ENCODE results near the gene FBF1.

Gene FBF1

DNA sequence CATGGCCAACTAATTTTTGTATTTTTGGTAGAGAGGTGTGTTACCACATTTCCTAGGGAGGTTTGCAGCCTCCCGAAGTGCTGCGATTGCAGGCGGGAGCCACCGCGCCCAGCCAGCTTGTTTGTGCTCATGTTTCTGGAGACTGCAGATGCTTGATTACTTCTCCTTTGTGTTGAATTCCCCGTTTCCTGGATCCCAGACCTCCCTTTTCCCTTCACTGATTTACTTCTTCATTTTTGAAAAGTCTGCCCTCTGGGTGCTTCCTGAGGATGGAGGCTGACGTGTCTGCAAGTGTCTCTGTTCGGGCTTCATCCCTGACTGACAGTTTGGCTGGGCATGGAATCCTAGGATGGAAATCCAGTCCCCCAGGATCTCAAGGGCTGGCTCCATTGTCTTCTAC lies 55.4 kb downstream of the FBF1 start:
- no peak for TF ChIP-seq TAF1 (IDR thresholded peaks at IDR 0.05; ENCODE audit: borderline replicate concordance, insufficient read depth, low read length)
- TF ChIP-seq, protein P1, sequence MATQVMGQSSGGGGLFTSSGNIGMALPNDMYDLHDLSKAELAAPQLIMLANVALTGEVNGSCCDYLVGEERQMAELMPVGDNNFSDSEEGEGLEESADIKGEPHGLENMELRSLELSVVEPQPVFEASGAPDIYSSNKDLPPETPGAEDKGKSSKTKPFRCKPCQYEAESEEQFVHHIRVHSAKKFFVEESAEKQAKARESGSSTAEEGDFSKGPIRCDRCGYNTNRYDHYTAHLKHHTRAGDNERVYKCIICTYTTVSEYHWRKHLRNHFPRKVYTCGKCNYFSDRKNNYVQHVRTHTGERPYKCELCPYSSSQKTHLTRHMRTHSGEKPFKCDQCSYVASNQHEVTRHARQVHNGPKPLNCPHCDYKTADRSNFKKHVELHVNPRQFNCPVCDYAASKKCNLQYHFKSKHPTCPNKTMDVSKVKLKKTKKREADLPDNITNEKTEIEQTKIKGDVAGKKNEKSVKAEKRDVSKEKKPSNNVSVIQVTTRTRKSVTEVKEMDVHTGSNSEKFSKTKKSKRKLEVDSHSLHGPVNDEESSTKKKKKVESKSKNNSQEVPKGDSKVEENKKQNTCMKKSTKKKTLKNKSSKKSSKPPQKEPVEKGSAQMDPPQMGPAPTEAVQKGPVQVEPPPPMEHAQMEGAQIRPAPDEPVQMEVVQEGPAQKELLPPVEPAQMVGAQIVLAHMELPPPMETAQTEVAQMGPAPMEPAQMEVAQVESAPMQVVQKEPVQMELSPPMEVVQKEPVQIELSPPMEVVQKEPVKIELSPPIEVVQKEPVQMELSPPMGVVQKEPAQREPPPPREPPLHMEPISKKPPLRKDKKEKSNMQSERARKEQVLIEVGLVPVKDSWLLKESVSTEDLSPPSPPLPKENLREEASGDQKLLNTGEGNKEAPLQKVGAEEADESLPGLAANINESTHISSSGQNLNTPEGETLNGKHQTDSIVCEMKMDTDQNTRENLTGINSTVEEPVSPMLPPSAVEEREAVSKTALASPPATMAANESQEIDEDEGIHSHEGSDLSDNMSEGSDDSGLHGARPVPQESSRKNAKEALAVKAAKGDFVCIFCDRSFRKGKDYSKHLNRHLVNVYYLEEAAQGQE (IDR thresholded peaks at IDR 0.05; ENCODE audit: insufficient read depth in 1 of 2, low read depth in 2 of 2, low read length in 2 of 2): no peak
- TF ChIP-seq FOXP2 (optimal IDR thresholded peaks at IDR 0.05; ENCODE audit: borderline replicate concordance, extremely low read depth, extremely low read length, insufficient read depth): no peak
- TF ChIP-seq POLR2AphosphoS5 (IDR thresholded peaks at IDR 0.05; ENCODE audit: low read depth, low read length): no peak
- no peak for TF ChIP-seq SIN3A (IDR thresholded peaks at IDR 0.05; ENCODE audit: borderline replicate concordance, insufficient read depth, low read length)

DNA sequence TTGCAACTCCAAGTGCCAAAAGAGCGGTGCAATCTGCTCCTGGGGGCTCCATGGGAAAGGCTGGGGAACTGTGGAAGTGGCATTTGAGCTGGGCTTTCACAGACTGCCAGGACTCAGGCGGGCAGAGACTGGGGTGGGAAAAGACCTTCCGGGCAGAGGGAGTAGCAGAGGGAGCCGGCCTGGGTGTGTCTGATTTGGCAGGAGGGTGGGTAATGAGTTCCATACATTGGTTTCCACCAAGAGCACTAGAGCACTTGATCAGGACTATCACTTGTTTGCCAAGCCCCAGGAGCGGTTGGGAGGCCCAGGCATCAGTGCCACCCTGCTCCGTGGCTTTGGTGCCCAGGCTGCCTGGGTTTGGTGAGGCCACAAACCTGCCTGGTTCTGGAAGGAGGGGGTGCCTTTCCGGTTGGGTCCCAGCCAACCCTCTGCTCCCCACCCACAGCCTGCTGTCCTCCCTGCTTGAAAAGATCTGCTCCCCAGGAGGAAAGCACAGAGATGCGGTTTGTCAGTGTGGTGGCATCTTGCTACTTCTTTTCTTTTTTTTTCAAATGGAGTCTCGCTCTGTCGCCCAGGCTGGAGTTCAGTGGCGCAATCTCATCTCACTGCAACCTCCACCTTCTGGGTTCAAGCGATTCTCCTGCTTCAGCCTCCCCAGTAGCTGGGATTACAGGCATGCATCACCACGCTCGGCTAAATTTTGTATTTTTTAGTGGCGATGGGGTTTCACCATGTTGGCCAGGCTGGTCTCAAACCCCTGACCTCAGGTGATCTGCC lies 59.0 kb downstream of the FBF1 start:
- no peak for TF ChIP-seq SIN3A (IDR thresholded peaks at IDR 0.05; ENCODE audit: borderline replicate concordance, insufficient read depth, low read length)
- no peak for TF ChIP-seq TAF1 (IDR thresholded peaks at IDR 0.05; ENCODE audit: borderline replicate concordance, insufficient read depth, low read length)
- TF ChIP-seq FOXP2 (optimal IDR thresholded peaks at IDR 0.05; ENCODE audit: borderline replicate concordance, extremely low read depth, extremely low read length, insufficient read depth): no peak
- TF ChIP-seq, protein P1 (IDR thresholded peaks at IDR 0.05; ENCODE audit: insufficient read depth in 1 of 2, low read depth in 2 of 2, low read length in 2 of 2): no peak
- no peak for TF ChIP-seq POLR2AphosphoS5 (IDR thresholded peaks at IDR 0.05; ENCODE audit: low read depth, low read length)

DNA sequence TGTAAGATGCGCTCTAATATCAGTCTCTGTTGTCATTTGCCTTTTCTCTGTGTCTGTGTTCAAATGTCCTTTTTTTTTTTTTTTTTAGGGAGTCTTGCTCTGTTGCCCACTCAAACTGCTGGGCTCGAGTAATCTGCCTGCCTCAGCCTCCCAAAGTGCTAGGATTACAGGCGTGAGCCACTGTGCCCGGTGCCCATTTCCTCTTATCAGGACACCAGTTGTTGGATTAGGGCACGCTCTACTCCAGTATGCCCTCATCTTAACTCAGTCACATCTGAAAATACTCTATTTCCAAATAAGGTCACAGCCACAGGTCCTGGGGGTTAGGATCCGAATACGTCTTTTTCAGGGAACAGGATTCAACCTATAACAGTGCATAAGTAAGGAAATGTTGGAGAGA lies 60.6 kb downstream of the FBF1 start:
- TF ChIP-seq SIN3A (IDR thresholded peaks at IDR 0.05; ENCODE audit: borderline replicate concordance, insufficient read depth, low read length) (no peak), POLR2AphosphoS5 (IDR thresholded peaks at IDR 0.05; ENCODE audit: low read depth, low read length) (no peak), TAF1 (IDR thresholded peaks at IDR 0.05; ENCODE audit: borderline replicate concordance, insufficient read depth, low read length) (no peak), FOXP2 (optimal IDR thresholded peaks at IDR 0.05; ENCODE audit: borderline replicate concordance, extremely low read depth, extremely low read length, insufficient read depth) (no peak)
- TF ChIP-seq, protein P1 (IDR thresholded peaks at IDR 0.05; ENCODE audit: insufficient read depth in 1 of 2, low read depth in 2 of 2, low read length in 2 of 2): no peak

DNA sequence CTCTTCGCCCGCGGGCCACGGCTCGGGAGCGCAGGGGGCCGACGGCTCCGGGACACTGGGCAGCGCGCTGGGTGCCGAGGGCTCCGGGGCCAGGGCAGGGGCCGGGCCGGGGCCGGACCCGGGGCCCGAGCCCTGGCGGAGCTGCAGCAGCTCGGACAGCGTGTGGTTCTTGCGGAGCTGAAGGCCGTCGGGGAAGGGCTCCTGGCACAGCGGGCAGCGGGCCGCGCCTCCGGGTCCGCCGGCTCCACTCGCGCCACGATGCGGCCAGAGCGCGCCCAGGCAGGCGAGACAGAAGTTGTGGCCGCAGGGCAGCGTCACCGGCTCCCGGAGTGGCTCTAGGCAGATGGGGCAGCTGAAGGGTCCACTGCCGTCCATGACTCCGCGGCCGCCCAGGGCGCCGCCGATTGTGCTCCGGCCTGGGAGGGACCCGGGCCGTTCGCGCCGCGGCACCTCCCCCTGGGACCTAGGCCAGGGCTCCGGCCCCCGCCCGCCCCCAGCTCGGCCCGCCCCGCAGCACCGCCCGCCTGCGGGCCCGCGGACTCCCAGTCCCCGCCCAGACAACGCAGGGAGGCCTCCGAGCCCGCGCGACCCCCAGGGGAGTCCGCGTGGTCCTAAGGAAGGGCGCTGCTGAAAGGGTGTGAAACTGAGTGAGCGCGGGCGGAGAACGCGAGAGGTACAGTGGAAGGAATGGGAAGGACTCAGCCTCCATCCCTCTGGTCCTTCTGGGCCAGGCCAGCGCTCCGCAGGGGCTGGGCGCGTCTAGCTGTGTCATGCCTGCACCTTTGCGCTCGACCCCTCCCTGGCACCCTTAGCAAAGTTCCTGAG lies 62.5 kb downstream of the FBF1 start, which contains the start of gene TRIM47:
Gene TRIM47 (minus strand): TSS at position 408 of the 825 bp plus-strand sequence. CDS start 33 bp downstream, at position 375.
- TF ChIP-seq, protein P1 (IDR thresholded peaks at IDR 0.05; ENCODE audit: insufficient read depth in 1 of 2, low read depth in 2 of 2, low read length in 2 of 2): no peak
- no peak for TF ChIP-seq SIN3A (IDR thresholded peaks at IDR 0.05; ENCODE audit: borderline replicate concordance, insufficient read depth, low read length)

Data from PFSK-1 (cell line).